GM12878 (cell line): ENCODE data around the gene PLEKHD1. TPM values are rescaled to one million over a fixed set of nuclear protein-coding genes. Genes with fewer than 3 reads are reported as not detected.

Experiments
- ATAC-seq: fragments of 200-7000 bp; cut with Tn5 transposase; 3 replicates; pipeline ENCODE4 v1.9.1; 2020; ENCODE audit warnings: mild to moderate bottlenecking, moderate library complexity
- BruUV-seq: library from RNA; stranded (reverse); fragments of 400-500 nt; replicated peaks from 2 replicates; lab custom pipeline; 2021; lab: Mats Ljungman, UMichigan
- CTCF ChIA-PET: fragments of 300-600 bp; sonication (Branson Sonifier 250); formaldehyde crosslinking; extraction: SDS; loops from one replicate; lab custom pipeline; 2021; ENCODE audit warnings: inconsistent platforms; lab: Yijun Ruan, JAX
- POLR2A ChIA-PET: fragments of 350-600 bp; formaldehyde crosslinking; extraction: SDS; loops from one replicate; lab custom pipeline; 2021; ENCODE audit warnings: inconsistent platforms; lab: Charles Lee
- RAD21 ChIA-PET: fragments of 300-600 bp; sonication (Branson Sonifier 250); formaldehyde crosslinking; loops from one replicate; lab custom pipeline; 2023; ENCODE audit warnings: antibody characterized with exemption; ENCODE audit not compliant: unreplicated experiment; lab: Charles Lee
- SMC1A ChIA-PET: fragments of 300-600 bp; sonication (Branson Sonifier 250); formaldehyde crosslinking; loops from one replicate; lab custom pipeline; 2023; ENCODE audit not compliant: unreplicated experiment, uncharacterized antibody; lab: Charles Lee
- DNase-seq: peaks from one replicate; pipeline ENCODE4 v3.0.0-alpha.2; 2011; ENCODE audit warnings: low read depth, low spot score
- FAIRE-seq: peaks from 3 replicates; lab custom pipeline; 2011; peaks lifted over from hg19 to GRCh38; lab: Jason Lieb, UNC
- H2AFZ ChIP-seq: 2 replicates; pipeline ENCODE4 v1.6.0; 2011; ENCODE audit warnings: low read depth, low read length, control low read depth; ENCODE audit not compliant: control insufficient read depth
- H3K27ac ChIP-seq: 2 replicates; pipeline ENCODE4 v1.5.1; 2011; ENCODE audit warnings: control low read depth; ENCODE audit not compliant: control insufficient read depth, insufficient read depth
- H3K27me3 ChIP-seq, 2 experiments: replicated peaks in 1 of 2; 2 replicates each; pipeline versions ENCODE4 v1.6.0 to v1.6.1; 2011; ENCODE audit warnings: low read length in 1 of 2; ENCODE audit not compliant: control insufficient read depth in 2 of 2, insufficient read depth in 2 of 2
- H3K36me3 ChIP-seq, 2 experiments: 2 replicates each; pipeline ENCODE4 v1.5.1; 2011; ENCODE audit warnings: low read length in 1 of 2; ENCODE audit not compliant: control insufficient read depth in 2 of 2, insufficient read depth in 2 of 2
- H3K4me1 ChIP-seq: 2 replicates; pipeline ENCODE4 v1.6.1; 2011; ENCODE audit warnings: mild to moderate bottlenecking, low read length, moderate library complexity, mixed read lengths; ENCODE audit not compliant: control insufficient read depth, insufficient read depth
- H3K4me2 ChIP-seq: 2 replicates; pipeline ENCODE4 v1.6.0; 2011; ENCODE audit warnings: control low read depth; ENCODE audit not compliant: control insufficient read depth, insufficient read depth
- H3K4me3 ChIP-seq: fragments of 200-600 bp; sonication (generic); 2 replicates; pipeline ENCODE4 v1.5.1; 2016
- H3K79me2 ChIP-seq: 2 replicates; pipeline ENCODE4 v1.6.0; 2011; ENCODE audit warnings: low read length; ENCODE audit not compliant: control insufficient read depth, insufficient read depth
- H3K9ac ChIP-seq: 2 replicates; pipeline ENCODE4 v1.8.0; 2011; ENCODE audit warnings: low read length, control low read depth, mixed read lengths; ENCODE audit not compliant: control insufficient read depth, insufficient read depth
- H3K9me3 ChIP-seq: replicated peaks from 3 replicates; pipeline ENCODE4 v1.5.1; 2011; ENCODE audit warnings: mild to moderate bottlenecking, low read length; ENCODE audit not compliant: control insufficient read depth, insufficient read depth
- H4K20me1 ChIP-seq: 2 replicates; pipeline ENCODE4 v1.6.0; 2011; ENCODE audit not compliant: control insufficient read depth, insufficient read depth
- CREB1 ChIP-seq: IDR thresholded peaks from 2 replicates; pipeline ENCODE4 v1.6.1; 2012; ENCODE audit warnings: low read depth, mild to moderate bottlenecking, inconsistent platforms
- FOXK2 ChIP-seq: fragments of 450-650 bp; IDR thresholded peaks from 2 replicates; pipeline ENCODE4 v1.6.1; 2017; ENCODE audit warnings: mild to moderate bottlenecking, moderate library complexity
- HCFC1 ChIP-seq: fragments of 150-350 bp; IDR thresholded peaks from 2 replicates; pipeline ENCODE4 v1.6.1; 2014; ENCODE audit warnings: low read length
- JUND ChIP-seq: IDR thresholded peaks from 2 replicates; pipeline ENCODE4 v1.6.1; 2012; ENCODE audit warnings: low read depth, mild to moderate bottlenecking, low read length, improper control_type of control experiment, moderate library complexity
- NR2F1 ChIP-seq: fragments of 450-650 bp; conservative IDR thresholded peaks from 2 replicates; pipeline ENCODE4 v1.6.1; 2017; ENCODE audit warnings: mild to moderate bottlenecking
- RAD51 ChIP-seq: fragments of 450-650 bp; IDR thresholded peaks from 2 replicates; pipeline ENCODE4 v1.6.1; 2016; ENCODE audit warnings: moderate library complexity, mild to moderate bottlenecking, inconsistent platforms
- YY1 ChIP-seq: IDR thresholded peaks from 2 replicates; pipeline ENCODE4 v1.6.1; 2011; ENCODE audit warnings: low read depth, mild to moderate bottlenecking, low read length
- ZNF24 ChIP-seq: fragments of 450-650 bp; IDR thresholded peaks from 2 replicates; pipeline ENCODE4 v1.6.1; 2017; ENCODE audit warnings: antibody characterized with exemption, mild to moderate bottlenecking
- WGBS: methylation state at CpG from one replicate; pipeline ENCODE4 v1.1.6; 2016; ENCODE audit warnings: low lambda C conversion rate; ENCODE audit not compliant: insufficient replicate concordance, insufficient coverage; ENCODE audit errors: missing lambda C conversion rate; 5-methylcytosine and 5-hydroxymethylcytosine counted together
- in situ Hi-C: fragments of 300-500 bp; cut with MboI; formaldehyde crosslinking; loops from 9 replicates; pipeline ENCODE4 v1.14.3; 2018; ENCODE audit warnings: mixed read lengths
- intact Hi-C: fragments of 100-400 bp; cut with micrococcal nuclease; formaldehyde crosslinking; loops from one replicate; pipeline ENCODE4 v1.14.2; 2022; ENCODE audit not compliant: unreplicated experiment
- polyA plus RNA-seq, 11 experiments: library from polyadenylated mRNA; depleted of rRNA in 4 of 11; unstranded in 6 of 11; stranded (reverse) in 5 of 11; fragments of >200 nt; fragmentation: Nextera tagmentation in 4 of 11; fragmentation: Illumina TruSeq in 1 of 11; extraction: Ambion mirVana in 4 of 11; extraction: Trizol in 1 of 11; gene quantifications; 1 replicate in 1 of 11; 2 replicates in 10 of 11; pipeline versions ENCODE4 v1.2.1 to v1.2.3, GENCODE V29; 2011 to 2016; ENCODE audit warnings: inconsistent platforms in 2 of 11, missing spikeins in 2 of 11, low read depth in 1 of 11
- total RNA-seq, 4 experiments: library from RNA; depleted of rRNA in 3 of 4; stranded (reverse); fragments of >200 nt in 3 of 4; fragmentation: Illumina TruSeq in 1 of 4; extraction: Trizol in 1 of 4; gene quantifications; 2 replicates each; pipeline versions ENCODE4 v1.2.1 to v1.2.3, GENCODE V29; 2013 to 2021
- TF ChIP-seq, protein P1 (sequence below): fragments of 450-650 bp; IDR thresholded peaks from 2 replicates; pipeline ENCODE4 v1.6.1; 2017; ENCODE audit warnings: mild to moderate bottlenecking, low read depth, inconsistent platforms; ENCODE audit not compliant: poor library complexity, severe bottlenecking
- TF ChIP-seq, protein P2 (sequence below): IDR thresholded peaks from 2 replicates; pipeline ENCODE4 v1.6.1; 2012; ENCODE audit warnings: low read depth, low read length, improper control_type of control experiment
- TF ChIP-seq, protein P3 (sequence below): IDR thresholded peaks from 2 replicates; pipeline ENCODE4 v1.6.1; 2012; ENCODE audit warnings: improper control_type of control experiment, low read depth, low read length; ENCODE audit not compliant: insufficient replicate concordance
- TF ChIP-seq, protein P4 (sequence below): fragments of 450-650 bp; IDR thresholded peaks from 2 replicates; pipeline ENCODE4 v1.6.1; 2018; ENCODE audit warnings: mild to moderate bottlenecking, low read depth, moderate library complexity; ENCODE audit not compliant: partially characterized antibody

Gene PLEKHD1
- total and polyA plus RNA-seq, 10 of the 15 experiments (the other 5 are each of a cell fraction or from before 2014, with no cell fraction given), result 0.01 to 0.08 (median 0.04) TPM; not detected in 6

DNA sequence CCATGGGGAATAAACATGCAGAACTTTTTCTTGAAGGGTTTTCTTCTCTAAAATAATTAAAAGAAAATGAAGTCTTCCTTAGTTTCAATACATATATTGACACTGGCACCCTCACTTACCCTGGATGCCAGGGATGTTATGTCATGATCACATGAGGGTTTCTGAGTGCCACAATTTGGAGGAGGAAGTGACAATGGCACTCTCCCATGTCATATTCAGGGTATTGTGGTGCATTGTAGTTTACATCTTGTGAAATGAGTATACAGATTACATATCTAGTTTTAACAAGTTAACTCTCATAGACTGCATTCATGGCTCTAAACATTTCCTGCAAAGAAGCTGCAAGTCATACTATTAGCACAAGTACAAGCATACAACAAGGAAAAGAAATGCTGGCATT is 52.4 kb downstream of the PLEKHD1 start (continued):
- TF ChIP-seq CREB1 (no peak), YY1 (no peak), RAD51 (no peak)
- TF ChIP-seq, protein P1, sequence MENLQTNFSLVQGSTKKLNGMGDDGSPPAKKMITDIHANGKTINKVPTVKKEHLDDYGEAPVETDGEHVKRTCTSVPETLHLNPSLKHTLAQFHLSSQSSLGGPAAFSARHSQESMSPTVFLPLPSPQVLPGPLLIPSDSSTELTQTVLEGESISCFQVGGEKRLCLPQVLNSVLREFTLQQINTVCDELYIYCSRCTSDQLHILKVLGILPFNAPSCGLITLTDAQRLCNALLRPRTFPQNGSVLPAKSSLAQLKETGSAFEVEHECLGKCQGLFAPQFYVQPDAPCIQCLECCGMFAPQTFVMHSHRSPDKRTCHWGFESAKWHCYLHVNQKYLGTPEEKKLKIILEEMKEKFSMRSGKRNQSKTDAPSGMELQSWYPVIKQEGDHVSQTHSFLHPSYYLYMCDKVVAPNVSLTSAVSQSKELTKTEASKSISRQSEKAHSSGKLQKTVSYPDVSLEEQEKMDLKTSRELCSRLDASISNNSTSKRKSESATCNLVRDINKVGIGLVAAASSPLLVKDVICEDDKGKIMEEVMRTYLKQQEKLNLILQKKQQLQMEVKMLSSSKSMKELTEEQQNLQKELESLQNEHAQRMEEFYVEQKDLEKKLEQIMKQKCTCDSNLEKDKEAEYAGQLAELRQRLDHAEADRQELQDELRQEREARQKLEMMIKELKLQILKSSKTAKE, result no peak

DNA sequence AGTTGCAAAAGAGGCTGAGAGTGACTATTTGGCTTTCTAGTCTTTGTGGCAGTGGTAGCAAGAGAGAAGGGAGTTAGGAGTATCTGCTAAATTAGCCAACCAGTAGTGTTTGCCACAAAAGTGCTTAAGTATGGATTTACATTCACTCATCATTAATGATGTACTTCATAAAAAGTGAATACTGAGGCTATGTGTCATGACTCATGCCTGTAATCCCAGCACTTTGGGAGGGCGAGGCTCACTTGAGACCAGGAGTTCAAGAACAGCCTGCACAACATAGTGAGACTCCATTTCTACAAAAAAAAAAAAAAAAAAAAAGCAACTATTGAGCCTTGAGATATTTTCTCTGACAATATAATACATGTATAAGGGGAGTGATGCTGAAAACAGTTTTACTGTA is 53.4 kb downstream of the PLEKHD1 start:
- WGBS, result 42% methylated on average over 1 of the region's 1 CpG
- intact Hi-C loops (no loop called here), in situ Hi-C loops (no loop called here)
- no peak for ATAC-seq
- ChIA-PET POLR2A (no interaction called here), CTCF (interaction anchor here (1.2 kb wide), 1 partner anchor 15 kb away, joined by 3 read pairs; no protein-coding TSS in a partner anchor), SMC1A (interaction anchor here (0.6 kb wide), 1 partner anchor 291 kb away, joined by 3 read pairs; no protein-coding TSS in a partner anchor), RAD21 (no interaction called here)
- H3K27me3 ChIP-seq, result no peaks in the 10 kb centered on the region; a peak in 1 of 4 replicates
- no peak overlapping the region for H3K4me2 ChIP-seq
- no peak overlapping the region for H3K4me3 ChIP-seq
- no peak overlapping the region for H2AFZ ChIP-seq
- DNase-seq, result no peak
- H3K79me2 ChIP-seq, result no peaks in the 10 kb centered on the region
- BruUV-seq, result no TSS peak
- FAIRE-seq, result no peak
- H3K36me3 ChIP-seq, result no peaks in the 10 kb centered on the region
- no peak overlapping the region for H3K9ac ChIP-seq
- H3K27ac ChIP-seq, result no peak overlapping the region
- peaks cover 9% of the 10 kb centered on the region for H3K4me1 ChIP-seq
- H4K20me1 ChIP-seq, result no peaks in the 10 kb centered on the region
- H3K9me3 ChIP-seq, result no peaks in the 10 kb centered on the region
- TF ChIP-seq HCFC1 (no peak), FOXK2 (no peak), NR2F1 (no peak), ZNF24 (no peak), JUND (no peak)
- TF ChIP-seq, protein P2, sequence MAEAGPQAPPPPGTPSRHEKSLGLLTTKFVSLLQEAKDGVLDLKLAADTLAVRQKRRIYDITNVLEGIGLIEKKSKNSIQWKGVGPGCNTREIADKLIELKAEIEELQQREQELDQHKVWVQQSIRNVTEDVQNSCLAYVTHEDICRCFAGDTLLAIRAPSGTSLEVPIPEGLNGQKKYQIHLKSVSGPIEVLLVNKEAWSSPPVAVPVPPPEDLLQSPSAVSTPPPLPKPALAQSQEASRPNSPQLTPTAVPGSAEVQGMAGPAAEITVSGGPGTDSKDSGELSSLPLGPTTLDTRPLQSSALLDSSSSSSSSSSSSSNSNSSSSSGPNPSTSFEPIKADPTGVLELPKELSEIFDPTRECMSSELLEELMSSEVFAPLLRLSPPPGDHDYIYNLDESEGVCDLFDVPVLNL, result no peak
- TF ChIP-seq, protein P3, sequence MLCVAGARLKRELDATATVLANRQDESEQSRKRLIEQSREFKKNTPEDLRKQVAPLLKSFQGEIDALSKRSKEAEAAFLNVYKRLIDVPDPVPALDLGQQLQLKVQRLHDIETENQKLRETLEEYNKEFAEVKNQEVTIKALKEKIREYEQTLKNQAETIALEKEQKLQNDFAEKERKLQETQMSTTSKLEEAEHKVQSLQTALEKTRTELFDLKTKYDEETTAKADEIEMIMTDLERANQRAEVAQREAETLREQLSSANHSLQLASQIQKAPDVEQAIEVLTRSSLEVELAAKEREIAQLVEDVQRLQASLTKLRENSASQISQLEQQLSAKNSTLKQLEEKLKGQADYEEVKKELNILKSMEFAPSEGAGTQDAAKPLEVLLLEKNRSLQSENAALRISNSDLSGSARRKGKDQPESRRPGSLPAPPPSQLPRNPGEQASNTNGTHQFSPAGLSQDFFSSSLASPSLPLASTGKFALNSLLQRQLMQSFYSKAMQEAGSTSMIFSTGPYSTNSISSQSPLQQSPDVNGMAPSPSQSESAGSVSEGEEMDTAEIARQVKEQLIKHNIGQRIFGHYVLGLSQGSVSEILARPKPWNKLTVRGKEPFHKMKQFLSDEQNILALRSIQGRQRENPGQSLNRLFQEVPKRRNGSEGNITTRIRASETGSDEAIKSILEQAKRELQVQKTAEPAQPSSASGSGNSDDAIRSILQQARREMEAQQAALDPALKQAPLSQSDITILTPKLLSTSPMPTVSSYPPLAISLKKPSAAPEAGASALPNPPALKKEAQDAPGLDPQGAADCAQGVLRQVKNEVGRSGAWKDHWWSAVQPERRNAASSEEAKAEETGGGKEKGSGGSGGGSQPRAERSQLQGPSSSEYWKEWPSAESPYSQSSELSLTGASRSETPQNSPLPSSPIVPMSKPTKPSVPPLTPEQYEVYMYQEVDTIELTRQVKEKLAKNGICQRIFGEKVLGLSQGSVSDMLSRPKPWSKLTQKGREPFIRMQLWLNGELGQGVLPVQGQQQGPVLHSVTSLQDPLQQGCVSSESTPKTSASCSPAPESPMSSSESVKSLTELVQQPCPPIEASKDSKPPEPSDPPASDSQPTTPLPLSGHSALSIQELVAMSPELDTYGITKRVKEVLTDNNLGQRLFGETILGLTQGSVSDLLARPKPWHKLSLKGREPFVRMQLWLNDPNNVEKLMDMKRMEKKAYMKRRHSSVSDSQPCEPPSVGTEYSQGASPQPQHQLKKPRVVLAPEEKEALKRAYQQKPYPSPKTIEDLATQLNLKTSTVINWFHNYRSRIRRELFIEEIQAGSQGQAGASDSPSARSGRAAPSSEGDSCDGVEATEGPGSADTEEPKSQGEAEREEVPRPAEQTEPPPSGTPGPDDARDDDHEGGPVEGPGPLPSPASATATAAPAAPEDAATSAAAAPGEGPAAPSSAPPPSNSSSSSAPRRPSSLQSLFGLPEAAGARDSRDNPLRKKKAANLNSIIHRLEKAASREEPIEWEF, result no peak
- TF ChIP-seq, protein P4, sequence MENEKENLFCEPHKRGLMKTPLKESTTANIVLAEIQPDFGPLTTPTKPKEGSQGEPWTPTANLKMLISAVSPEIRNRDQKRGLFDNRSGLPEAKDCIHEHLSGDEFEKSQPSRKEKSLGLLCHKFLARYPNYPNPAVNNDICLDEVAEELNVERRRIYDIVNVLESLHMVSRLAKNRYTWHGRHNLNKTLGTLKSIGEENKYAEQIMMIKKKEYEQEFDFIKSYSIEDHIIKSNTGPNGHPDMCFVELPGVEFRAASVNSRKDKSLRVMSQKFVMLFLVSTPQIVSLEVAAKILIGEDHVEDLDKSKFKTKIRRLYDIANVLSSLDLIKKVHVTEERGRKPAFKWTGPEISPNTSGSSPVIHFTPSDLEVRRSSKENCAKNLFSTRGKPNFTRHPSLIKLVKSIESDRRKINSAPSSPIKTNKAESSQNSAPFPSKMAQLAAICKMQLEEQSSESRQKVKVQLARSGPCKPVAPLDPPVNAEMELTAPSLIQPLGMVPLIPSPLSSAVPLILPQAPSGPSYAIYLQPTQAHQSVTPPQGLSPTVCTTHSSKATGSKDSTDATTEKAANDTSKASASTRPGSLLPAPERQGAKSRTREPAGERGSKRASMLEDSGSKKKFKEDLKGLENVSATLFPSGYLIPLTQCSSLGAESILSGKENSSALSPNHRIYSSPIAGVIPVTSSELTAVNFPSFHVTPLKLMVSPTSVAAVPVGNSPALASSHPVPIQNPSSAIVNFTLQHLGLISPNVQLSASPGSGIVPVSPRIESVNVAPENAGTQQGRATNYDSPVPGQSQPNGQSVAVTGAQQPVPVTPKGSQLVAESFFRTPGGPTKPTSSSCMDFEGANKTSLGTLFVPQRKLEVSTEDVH, result no peak
